Measurements from ENCODE around the gene TTC13. TPM values are rescaled to one million over a fixed set of nuclear protein-coding genes. Genes with fewer than 3 reads are reported as not detected.
A peak's percentile ranks its signal among the peaks of the same experiment; 100 is the strongest.

TTC13 gene
- total RNA-seq, 1 experiment from 2014 or later = 35.2 TPM

- H3K4me1 Mint-ChIP-seq (ENCODE audit: insufficient read depth, unreplicated experiment) = peaks cover 11% of the 10 kb centered on the region
- TF ChIP-seq CTCF (IDR thresholded peaks at IDR 0.05; ENCODE audit: unreplicated experiment) = no peak
- H3K27ac Mint-ChIP-seq (ENCODE audit: low read depth, unreplicated experiment) = no peak overlapping the region
- no peak overlapping the region for H3K4me3 Mint-ChIP-seq (ENCODE audit: unreplicated experiment)
- intact Hi-C loops (cut with micrococcal nuclease) = no loop called here
- ChIA-PET CTCF (no interaction called here), POLR2A (no interaction called here)
- no TSS peak for BruUV-seq (replicated peaks)
- no peaks in the 10 kb centered on the region for H3K9me3 Mint-ChIP-seq (ENCODE audit: unreplicated experiment)
- H3K36me3 Mint-ChIP-seq (ENCODE audit: insufficient read depth, unreplicated experiment) = peaks cover 19% of the 10 kb centered on the region
- DNase-seq (ENCODE audit: unreplicated experiment) = no peak
- H3K27me3 Mint-ChIP-seq (ENCODE audit: insufficient read depth, unreplicated experiment) = no peaks in the 10 kb centered on the region
Observed at GRCh38 chr1:230983811-230984210, 5.2 kb upstream of the TTC13 start.

GRCh38 chr1:230982696-230983095, 4.0 kb upstream of the TTC13 start:
- POLR2A ChIA-PET = interaction anchor here (0.6 kb wide), 1 partner anchor 9 kb away, joined by 3 read pairs; no protein-coding TSS in a partner anchor

GRCh38 chr1:230979952-230980351, 1.3 kb upstream of the TTC13 start:
- H3K36me3 Mint-ChIP-seq (ENCODE audit: insufficient read depth, unreplicated experiment) = no peaks in the 10 kb centered on the region
- TF ChIP-seq CTCF (IDR thresholded peaks at IDR 0.05; ENCODE audit: unreplicated experiment) = no peak
- H3K9me3 Mint-ChIP-seq (ENCODE audit: unreplicated experiment) = no peaks in the 10 kb centered on the region
- intact Hi-C loops (cut with micrococcal nuclease) = loop anchor here (2.0 to 5.0 kb wide), 7 partner anchors 37 to 347 kb away; partner anchors contain the start of gene COG2
- H3K4me3 Mint-ChIP-seq (ENCODE audit: unreplicated experiment) = no peak overlapping the region
- DNase-seq (ENCODE audit: unreplicated experiment) = no peak
- ChIA-PET POLR2A (interaction anchor here (0.6 to 4.7 kb wide), 16 partner anchors 12 to 1811 kb away, joined by 3 to 76 read pairs (median 8); partner anchors contain the start of genes EXOC8, FAM89A, GNPAT and SPRTN), CTCF (interaction anchor here (0.7 to 2.2 kb wide), 8 partner anchors 11 to 230 kb away, joined by 3 to 8 read pairs (median 5); no protein-coding TSS in a partner anchor)
- BruUV-seq (replicated peaks) = no TSS peak
- H3K27me3 Mint-ChIP-seq (ENCODE audit: insufficient read depth, unreplicated experiment) = no peaks in the 10 kb centered on the region
- H3K27ac Mint-ChIP-seq (ENCODE audit: low read depth, unreplicated experiment) = no peak overlapping the region
- H3K4me1 Mint-ChIP-seq (ENCODE audit: insufficient read depth, unreplicated experiment) = peaks cover 7% of the 10 kb centered on the region

More at GRCh38 chr1:230982696-230983095, 4.0 kb upstream of the TTC13 start:
- Mint-ChIP-seq H3K27me3 (ENCODE audit: insufficient read depth, unreplicated experiment) (no peaks in the 10 kb centered on the region), H3K9me3 (ENCODE audit: unreplicated experiment) (no peaks in the 10 kb centered on the region), H3K4me1 (ENCODE audit: insufficient read depth, unreplicated experiment) (peaks cover 12% of the 10 kb centered on the region), H3K4me3 (ENCODE audit: unreplicated experiment) (no peak overlapping the region), H3K36me3 (ENCODE audit: insufficient read depth, unreplicated experiment) (peaks cover 19% of the 10 kb centered on the region), H3K27ac (ENCODE audit: low read depth, unreplicated experiment) (no peak overlapping the region)
- no peak for DNase-seq (ENCODE audit: unreplicated experiment)
- CTCF ChIA-PET = interaction anchor here (0.6 to 0.8 kb wide), 3 partner anchors 55 to 212 kb away, joined by 3 read pairs; no protein-coding TSS in a partner anchor
- intact Hi-C loops (cut with micrococcal nuclease) = no loop called here
- no peak for TF ChIP-seq CTCF (IDR thresholded peaks at IDR 0.05; ENCODE audit: unreplicated experiment)
- BruUV-seq (replicated peaks) = no TSS peak

- H3K27me3 Mint-ChIP-seq (ENCODE audit: insufficient read depth, unreplicated experiment) = no peaks in the 10 kb centered on the region
- H3K36me3 Mint-ChIP-seq (ENCODE audit: insufficient read depth, unreplicated experiment) = no peaks in the 10 kb centered on the region
- no peaks in the 10 kb centered on the region for H3K9me3 Mint-ChIP-seq (ENCODE audit: unreplicated experiment)
- POLR2A ChIA-PET = interaction anchor here (0.6 to 4.7 kb wide), 38 partner anchors 12 to 1810 kb away, joined by 3 to 76 read pairs (median 4); partner anchors contain the start of genes EXOC8, FAM89A, GNPAT and SPRTN
- intact Hi-C loops (cut with micrococcal nuclease) = loop anchor here (2.0 to 5.0 kb wide), 7 partner anchors 37 to 347 kb away; partner anchors contain the start of gene COG2
- peaks cover 7% of the 10 kb centered on the region for H3K4me1 Mint-ChIP-seq (ENCODE audit: insufficient read depth, unreplicated experiment)
- no peak overlapping the region for H3K27ac Mint-ChIP-seq (ENCODE audit: low read depth, unreplicated experiment)
- TF ChIP-seq CTCF (IDR thresholded peaks at IDR 0.05; ENCODE audit: unreplicated experiment) = no peak
- TSS peak; percentile 59 for BruUV-seq (replicated peaks)
- no peak for DNase-seq (ENCODE audit: unreplicated experiment)
- CTCF ChIA-PET = interaction anchor here (0.6 to 2.2 kb wide), 11 partner anchors 10 to 388 kb away, joined by 3 to 8 read pairs (median 5); no protein-coding TSS in a partner anchor
- no peak overlapping the region for H3K4me3 Mint-ChIP-seq (ENCODE audit: unreplicated experiment)
Observed at GRCh38 chr1:230979389-230979716, 692 bp upstream of the TTC13 start.
